PC-9 (cell line): ENCODE data around the gene HLA-C. TPM values are rescaled to one million over a fixed set of nuclear protein-coding genes. Genes with fewer than 3 reads are reported as not detected.
"Not testable (repeated sequence)": the region's sequence is repeated elsewhere in the genome, so short reads cannot be mapped to it uniquely, and the experiment has no call there.

ENCODE experiments used
- BruUV-seq: library from RNA; stranded (reverse); fragments of 400-500 nt; replicated peaks from 2 replicates; lab custom pipeline; 2021; lab: Mats Ljungman, UMichigan
- CTCF ChIA-PET: fragments of 300-600 bp; sonication (Branson Sonifier 250); formaldehyde crosslinking; loops from one replicate; lab custom pipeline; 2022; ENCODE audit warnings: antibody characterized with exemption; lab: Charles Lee
- POLR2A ChIA-PET: fragments of 300-600 bp; sonication (Branson Sonifier 250); formaldehyde crosslinking; loops from one replicate; lab custom pipeline; 2022; ENCODE audit warnings: antibody characterized with exemption; ENCODE audit not compliant: unreplicated experiment; lab: Charles Lee
- DNase-seq, 2 experiments: peaks; one replicate each; pipeline versions ENCODE4 v3.0.0 to v3.0.0-alpha.2; 2015 to 2022; ENCODE audit warnings: mixed read lengths in 1 of 2
- H2AFZ ChIP-seq: fragments of 200-600 bp; sonication (generic); 2 replicates; pipeline ENCODE4 v1.8.1; 2017; ENCODE audit warnings: antibody characterized with exemption
- H3F3A ChIP-seq: fragments of 200-600 bp; sonication (generic); 2 replicates; pipeline ENCODE4 v1.8.1; 2017; ENCODE audit warnings: antibody characterized with exemption, mild to moderate bottlenecking, low read depth; ENCODE audit not compliant: insufficient read depth
- H3K27ac ChIP-seq: fragments of 200-600 bp; sonication (generic); 2 replicates; pipeline ENCODE4 v1.6.1; 2016; ENCODE audit warnings: mixed run types
- H3K27me3 ChIP-seq: fragments of 200-600 bp; sonication (generic); 2 replicates; pipeline ENCODE4 v1.6.1; 2016; ENCODE audit warnings: low read depth, mixed run types; ENCODE audit not compliant: insufficient read depth
- H3K36me3 ChIP-seq: fragments of 200-600 bp; sonication (generic); 2 replicates; pipeline ENCODE4 v1.6.1; 2016; ENCODE audit warnings: low read depth, mixed run types
- H3K4me1 ChIP-seq: fragments of 200-600 bp; sonication (generic); replicated peaks from 2 replicates; pipeline ENCODE4 v1.6.1; 2016; ENCODE audit warnings: mixed run types; ENCODE audit not compliant: insufficient read depth
- H3K4me2 ChIP-seq: fragments of 200-600 bp; sonication (generic); 2 replicates; pipeline ENCODE4 v1.6.1; 2017; ENCODE audit warnings: mixed run types
- H3K4me3 ChIP-seq: fragments of 200-600 bp; sonication (generic); 2 replicates; pipeline ENCODE4 v1.6.1; 2016; ENCODE audit warnings: mixed run types
- H3K79me2 ChIP-seq: fragments of 200-600 bp; sonication (generic); 2 replicates; pipeline ENCODE4 v1.6.1; 2017; ENCODE audit warnings: low read depth, mixed run types
- H3K9me2 ChIP-seq: fragments of 200-600 bp; sonication (generic); 2 replicates; pipeline ENCODE4 v1.8.1; 2017; ENCODE audit warnings: mild to moderate bottlenecking; ENCODE audit not compliant: insufficient read depth
- H3K9me3 ChIP-seq: fragments of 200-600 bp; sonication (generic); 2 replicates; pipeline ENCODE4 v1.8.1; 2016; ENCODE audit warnings: low read depth; ENCODE audit not compliant: insufficient read depth
- H4K20me1 ChIP-seq: fragments of 200-600 bp; sonication (generic); 2 replicates; pipeline ENCODE4 v1.8.1; 2017; ENCODE audit not compliant: insufficient read depth
- CTCF ChIP-seq: fragments of 200-600 bp; sonication (generic); conservative IDR thresholded peaks from 2 replicates; pipeline ENCODE4 v1.6.1; 2017; ENCODE audit warnings: mixed run types, antibody characterized with exemption, mild to moderate bottlenecking, moderate library complexity
- EZH2 ChIP-seq: fragments of 200-600 bp; sonication (generic); IDR thresholded peaks from 2 replicates; pipeline ENCODE4 v1.8.0; 2017; ENCODE audit warnings: antibody characterized with exemption, low read depth
- intact Hi-C: fragments of 100-400 bp; cut with micrococcal nuclease; formaldehyde crosslinking; loops from one replicate; pipeline ENCODE4 v1.10.0; 2022; ENCODE audit not compliant: unreplicated experiment
- total RNA-seq: library from RNA; stranded (reverse); gene quantifications from 2 replicates; pipeline ENCODE4 v1.2.3, GENCODE V29; 2021

HLA-C gene
- total RNA-seq, 1 experiment from 2014 or later, result 305 TPM

GRCh38 chr6:31287619-31288018 lies 15.7 kb upstream of the HLA-C start:
- H3K4me2 ChIP-seq, result no peak overlapping the region
- H3K79me2 ChIP-seq, result no peaks in the 10 kb centered on the region
- H3F3A ChIP-seq, result no peaks in the 10 kb centered on the region
- POLR2A ChIA-PET, result no interaction called here
- DNase-seq, result no peak
- no peaks in the 10 kb centered on the region for H3K9me2 ChIP-seq
- intact Hi-C loops, result no loop called here
- TF ChIP-seq CTCF (no peak), EZH2 (no peak)
- H3K9me3 ChIP-seq, result no peaks in the 10 kb centered on the region
- no peaks in the 10 kb centered on the region for H3K4me1 ChIP-seq
- BruUV-seq, result no TSS peak
- H4K20me1 ChIP-seq, result no peaks in the 10 kb centered on the region
- H3K27me3 ChIP-seq, result peaks cover 35% of the 10 kb centered on the region
- H2AFZ ChIP-seq, result no peak overlapping the region
- CTCF ChIA-PET, result no interaction called here
- no peak overlapping the region for H3K27ac ChIP-seq
- no peak overlapping the region for H3K4me3 ChIP-seq
- no peaks in the 10 kb centered on the region for H3K36me3 ChIP-seq

- ChIA-PET CTCF (interaction anchor here (0.7 kb wide), 1 partner anchor 237 kb away, joined by 3 read pairs; no protein-coding TSS in a partner anchor), POLR2A (no interaction called here)
- intact Hi-C loops, result no loop called here
- DNase-seq, result no peak
- TF ChIP-seq CTCF (no peak), EZH2 (no peak)
- no peak overlapping the region for H3K4me2 ChIP-seq
- BruUV-seq, result no TSS peak
- H3K9me2 ChIP-seq, result no peaks in the 10 kb centered on the region
- no peaks in the 10 kb centered on the region for H3F3A ChIP-seq
- no peak overlapping the region for H2AFZ ChIP-seq
- H4K20me1 ChIP-seq, result no peaks in the 10 kb centered on the region
- peaks cover 49% of the 10 kb centered on the region for H3K27me3 ChIP-seq
- H3K79me2 ChIP-seq, result no peaks in the 10 kb centered on the region
- H3K27ac ChIP-seq, result no peak overlapping the region
- no peak overlapping the region for H3K4me3 ChIP-seq
- H3K9me3 ChIP-seq, result no peaks in the 10 kb centered on the region
- H3K36me3 ChIP-seq, result no peaks in the 10 kb centered on the region
- no peaks in the 10 kb centered on the region for H3K4me1 ChIP-seq
Measured at GRCh38 chr6:31285982-31286381, 14.1 kb upstream of the HLA-C start.

GRCh38 chr6:31285486-31285885 lies 13.6 kb upstream of the HLA-C start:
- no peak overlapping the region for H3K4me2 ChIP-seq
- no peaks in the 10 kb centered on the region for H4K20me1 ChIP-seq
- no peaks in the 10 kb centered on the region for H3K9me3 ChIP-seq
- peaks cover 50% of the 10 kb centered on the region for H3K27me3 ChIP-seq
- intact Hi-C loops, result no loop called here
- TF ChIP-seq CTCF (no peak), EZH2 (no peak)
- H3K9me2 ChIP-seq, result no peaks in the 10 kb centered on the region
- H3K4me3 ChIP-seq, result no peak overlapping the region
- H3F3A ChIP-seq, result no peaks in the 10 kb centered on the region
- ChIA-PET POLR2A (no interaction called here), CTCF (interaction anchor here (0.7 kb wide), 1 partner anchor 238 kb away, joined by 3 read pairs; no protein-coding TSS in a partner anchor)
- BruUV-seq, result no TSS peak
- H3K79me2 ChIP-seq, result no peaks in the 10 kb centered on the region
- no peak for DNase-seq
- no peak overlapping the region for H2AFZ ChIP-seq
- H3K27ac ChIP-seq, result no peak overlapping the region
- no peaks in the 10 kb centered on the region for H3K36me3 ChIP-seq
- no peaks in the 10 kb centered on the region for H3K4me1 ChIP-seq

- H3K4me2 ChIP-seq, H3K27ac ChIP-seq, H4K20me1 ChIP-seq, H2AFZ ChIP-seq, H3K9me3 ChIP-seq, H3K9me2 ChIP-seq, BruUV-seq, H3K36me3 ChIP-seq, POLR2A ChIA-PET, DNase-seq, H3K4me1 ChIP-seq, H3K79me2 ChIP-seq, H3F3A ChIP-seq, intact Hi-C loops, H3K4me3 ChIP-seq: not testable (repeated sequence)
- peaks cover 49% of the 10 kb centered on the region for H3K27me3 ChIP-seq
- CTCF ChIA-PET, result interaction anchor here (0.6 kb wide), 1 partner anchor 25 kb away, joined by 3 read pairs; no protein-coding TSS in a partner anchor
Measured at GRCh38 chr6:31279647-31280046, 7.8 kb upstream of the HLA-C start.
